ENCODE measurements around the gene RANGAP1.

Gene RANGAP1

DNA sequence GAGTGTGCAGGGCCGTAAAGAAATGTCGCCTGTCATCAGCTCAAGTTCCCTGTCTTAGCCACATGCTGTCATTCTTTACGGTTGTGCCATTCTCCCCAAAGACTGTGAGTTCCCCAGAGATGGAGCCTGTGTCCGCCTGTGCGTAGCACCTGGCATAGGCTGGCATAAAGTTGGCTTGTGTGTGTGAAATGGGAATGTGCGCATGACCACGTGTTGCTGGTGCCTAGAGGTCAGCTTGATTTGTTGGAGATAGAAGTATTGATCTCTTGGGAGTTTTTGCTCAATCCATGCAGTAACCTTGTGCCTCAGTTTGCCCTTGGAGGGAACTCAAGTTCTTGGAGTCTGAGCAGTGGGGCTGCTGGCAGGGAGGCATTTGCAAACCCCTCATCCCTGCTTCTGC lies 54.6 kb downstream of the RANGAP1 start:
- no peak for DNase-seq

DNA sequence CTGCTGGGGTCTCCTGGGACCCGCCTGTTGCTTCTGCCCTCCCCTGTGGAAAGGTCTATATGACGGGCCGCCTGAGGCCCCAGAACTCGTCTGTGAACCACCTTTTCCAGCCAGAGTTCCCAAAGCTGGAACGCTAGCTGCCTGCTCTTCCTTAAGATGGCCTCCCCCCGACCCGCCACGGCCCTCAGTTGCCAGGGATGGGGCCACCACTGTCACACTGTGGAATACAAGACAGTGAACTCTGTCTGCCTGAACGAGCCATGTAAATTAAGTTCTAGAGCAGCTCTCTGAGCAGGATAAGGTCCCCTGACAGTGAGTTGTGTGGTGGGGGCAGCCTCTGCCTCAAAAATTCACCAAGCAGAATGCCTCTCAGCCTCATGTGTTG lies 55.6 kb downstream of the RANGAP1 start:
- DNase-seq: no peak

DNA sequence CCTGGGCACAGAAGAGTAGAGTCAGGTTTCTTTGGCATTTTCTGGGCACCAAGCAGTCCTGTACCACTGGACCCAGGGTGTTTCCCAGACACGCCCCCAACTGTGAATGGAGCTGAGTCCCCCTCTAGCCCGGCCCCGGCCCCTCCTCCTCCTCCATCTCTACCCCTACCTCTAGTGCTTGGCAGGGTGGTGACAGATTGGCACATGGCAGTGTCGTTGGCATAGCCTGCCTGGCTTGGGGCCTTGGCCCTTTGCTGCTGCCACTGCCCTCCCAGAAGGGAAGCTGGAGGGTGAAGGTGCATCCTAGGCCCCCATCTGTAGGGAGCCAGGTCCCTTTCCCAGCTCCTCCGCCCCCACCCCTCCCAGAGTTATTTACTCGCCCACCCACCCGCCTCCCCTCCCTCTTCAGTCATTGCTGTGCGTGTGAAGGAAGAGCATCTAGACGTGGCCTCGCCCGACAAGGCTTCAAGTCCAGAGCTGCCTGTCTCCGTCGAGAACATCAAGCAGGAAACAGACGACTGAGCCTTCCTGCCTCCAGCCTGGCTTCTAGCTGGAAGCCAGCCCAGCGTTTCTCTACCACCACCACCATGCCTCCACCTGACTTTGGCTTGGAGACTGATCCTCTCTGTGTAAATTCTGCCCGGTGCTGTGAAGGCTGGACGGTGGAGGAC lies 56.1 kb downstream of the RANGAP1 start:
- DNase-seq: no peak

DNA sequence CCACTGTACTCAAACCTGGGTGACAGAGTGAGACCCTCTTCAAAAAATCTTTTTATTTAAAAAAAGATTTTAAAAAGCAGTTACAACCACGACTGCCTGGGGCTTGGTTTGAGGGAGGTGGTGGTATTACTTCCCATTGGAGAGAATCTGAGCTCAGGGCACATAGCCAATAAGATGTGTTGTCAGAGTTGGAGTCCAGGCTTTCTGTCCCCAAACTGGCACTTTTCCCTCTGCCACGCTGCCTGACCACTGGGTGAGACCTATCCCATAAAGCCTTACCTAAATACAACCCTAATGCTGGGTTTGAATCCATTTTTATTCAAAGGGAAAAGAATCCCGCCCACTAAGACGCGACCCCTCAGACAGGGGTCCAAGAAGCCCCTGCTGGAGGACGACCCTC lies 56.8 kb downstream of the RANGAP1 start:
- DNase-seq: no peak

DNA sequence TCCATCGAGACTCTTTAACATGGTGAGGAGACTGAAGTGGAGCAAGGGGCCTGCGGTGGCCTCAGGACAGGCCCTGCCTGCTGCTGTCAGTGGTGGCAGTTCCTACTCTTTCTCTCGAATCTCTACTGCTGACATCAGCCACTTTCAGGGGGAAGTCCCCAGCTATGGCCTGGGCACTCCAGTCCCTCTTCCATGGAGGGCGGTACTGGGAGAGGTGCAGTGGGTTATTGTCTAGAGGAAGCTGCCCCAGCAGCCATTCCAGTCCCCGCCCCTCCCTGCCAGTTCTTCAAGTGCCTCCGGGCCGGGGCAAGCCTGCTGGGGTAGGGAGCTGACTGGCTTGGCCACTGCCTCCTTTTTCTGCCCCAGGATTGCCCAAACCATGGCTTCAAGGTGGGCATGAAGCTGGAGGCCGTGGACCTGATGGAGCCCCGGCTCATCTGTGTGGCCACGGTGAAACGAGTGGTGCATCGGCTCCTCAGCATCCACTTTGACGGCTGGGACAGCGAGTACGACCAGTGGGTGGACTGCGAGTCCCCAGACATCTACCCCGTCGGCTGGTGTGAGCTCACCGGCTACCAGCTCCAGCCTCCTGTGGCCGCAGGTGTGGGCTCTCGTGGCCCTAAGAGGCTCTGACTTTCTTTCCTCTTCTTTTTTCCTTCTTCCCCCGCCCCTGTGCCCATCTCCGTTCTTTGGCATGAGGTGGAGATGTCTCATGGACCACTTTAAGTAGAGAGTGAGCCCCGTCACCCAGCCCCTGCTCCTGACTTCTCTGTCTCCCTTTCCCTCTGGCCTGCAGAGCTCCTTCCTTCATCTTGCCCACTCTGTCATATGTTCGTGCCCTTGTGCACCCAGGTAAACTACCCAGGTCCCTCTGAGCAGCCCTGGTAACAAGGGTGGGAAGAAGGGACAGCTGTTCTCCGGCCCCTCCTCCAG lies 59.0 kb downstream of the RANGAP1 start:
- DNase-seq: no peak

DNA sequence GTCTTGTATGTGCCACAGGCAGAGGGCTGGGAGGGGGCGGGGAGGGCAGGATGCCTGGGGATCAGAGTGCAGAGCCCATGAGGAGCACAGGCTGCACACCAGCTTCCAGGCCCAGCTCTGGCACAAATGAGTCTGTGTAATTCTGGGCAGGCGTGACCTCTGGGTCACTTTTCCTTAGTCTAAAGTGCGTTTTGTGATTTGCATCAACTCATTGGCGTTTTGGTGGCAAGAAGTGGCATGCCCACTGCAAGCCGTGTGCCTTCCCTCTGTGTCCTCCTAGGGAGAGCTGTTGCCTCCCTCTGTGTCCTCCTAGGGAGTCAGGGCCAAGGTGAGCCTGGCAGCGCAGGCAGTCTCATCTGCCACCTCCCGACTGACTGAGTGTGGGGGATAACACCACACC lies 62.5 kb downstream of the RANGAP1 start:
- no peak for DNase-seq

DNA sequence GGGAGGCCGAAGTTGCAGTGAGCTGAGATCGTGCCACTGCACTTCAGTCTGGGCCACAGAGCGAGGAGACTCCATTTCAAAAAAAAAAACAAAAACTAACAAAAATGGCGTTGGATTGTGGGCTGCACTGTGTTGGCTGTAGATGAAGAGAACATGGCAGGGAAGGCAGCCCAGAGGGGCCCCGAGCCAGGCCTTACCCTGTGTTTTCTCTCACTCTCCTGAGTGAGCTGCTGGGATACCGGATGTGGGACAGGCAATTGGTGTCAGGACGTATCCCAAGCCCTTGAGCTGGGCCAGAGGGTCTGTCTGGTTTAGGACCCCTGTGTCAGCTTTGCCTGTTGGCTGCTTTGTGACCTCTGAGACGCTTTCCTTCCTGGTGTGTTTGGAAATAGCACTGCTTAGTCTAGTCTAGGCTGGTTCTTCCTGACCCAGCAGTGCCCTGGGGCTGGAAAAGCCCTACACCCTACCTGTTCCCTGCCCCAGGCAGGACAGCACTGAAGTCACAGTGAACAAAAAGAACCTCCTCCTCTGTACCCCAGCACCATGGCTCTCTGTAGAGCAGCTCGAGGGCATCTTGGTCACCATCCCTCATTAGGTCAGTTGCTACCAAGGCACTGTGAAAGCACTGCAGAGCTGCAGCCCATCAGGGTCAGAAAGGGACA lies 63.0 kb downstream of the RANGAP1 start:
- DNase-seq: no peak

DNA sequence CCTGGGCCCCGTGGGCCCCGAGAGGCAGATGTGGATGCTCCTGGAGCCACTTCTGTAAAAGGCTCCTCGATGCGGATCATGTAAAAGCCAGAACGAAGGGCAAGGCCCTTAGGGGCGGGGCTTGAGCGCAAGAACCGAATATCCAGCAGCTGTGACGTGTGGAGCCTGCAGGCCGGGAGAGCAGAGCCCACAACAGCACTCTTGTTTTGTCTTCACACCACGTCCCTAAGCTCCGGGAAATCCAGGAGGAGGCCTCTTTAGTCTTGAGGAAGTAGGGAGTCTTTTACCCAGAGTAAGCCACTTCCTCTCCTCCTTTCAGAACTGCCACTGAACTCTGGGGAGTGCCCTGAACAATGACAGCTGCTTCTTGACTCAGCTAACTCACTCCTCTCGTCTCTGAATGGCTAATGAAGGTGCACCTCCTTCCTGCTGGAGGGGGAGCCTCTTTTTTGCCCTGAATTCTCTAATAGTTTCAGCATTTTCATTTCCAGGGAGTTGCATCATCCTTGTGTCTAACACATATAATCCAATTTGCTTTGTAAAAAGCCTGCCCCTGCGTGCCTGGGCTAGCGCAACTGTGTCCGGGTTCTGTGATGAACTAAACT lies 68.3 kb downstream of the RANGAP1 start:
- peak; percentile 64 for DNase-seq

DNA sequence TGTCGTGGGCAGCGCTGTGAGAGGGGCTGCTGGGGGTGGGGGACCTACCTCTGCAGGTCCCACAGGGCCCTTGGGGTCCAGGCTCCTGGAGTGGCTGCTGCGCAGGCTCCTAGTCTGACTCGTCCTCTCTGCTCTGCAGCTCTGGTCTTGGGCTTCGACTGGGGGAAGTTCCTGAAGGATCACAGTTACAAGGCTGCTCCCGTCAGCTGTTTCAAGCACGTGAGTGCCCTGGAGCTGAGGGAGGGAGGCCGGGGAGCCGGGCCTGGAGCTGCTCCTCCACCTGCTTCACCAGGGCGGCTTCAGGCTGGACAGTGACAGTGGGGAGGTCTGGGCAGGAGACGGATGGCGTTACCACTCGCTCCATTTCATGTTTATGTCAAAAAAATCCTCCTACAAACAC lies 69.0 kb downstream of the RANGAP1 start:
- peak; percentile 57 for DNase-seq

DNA sequence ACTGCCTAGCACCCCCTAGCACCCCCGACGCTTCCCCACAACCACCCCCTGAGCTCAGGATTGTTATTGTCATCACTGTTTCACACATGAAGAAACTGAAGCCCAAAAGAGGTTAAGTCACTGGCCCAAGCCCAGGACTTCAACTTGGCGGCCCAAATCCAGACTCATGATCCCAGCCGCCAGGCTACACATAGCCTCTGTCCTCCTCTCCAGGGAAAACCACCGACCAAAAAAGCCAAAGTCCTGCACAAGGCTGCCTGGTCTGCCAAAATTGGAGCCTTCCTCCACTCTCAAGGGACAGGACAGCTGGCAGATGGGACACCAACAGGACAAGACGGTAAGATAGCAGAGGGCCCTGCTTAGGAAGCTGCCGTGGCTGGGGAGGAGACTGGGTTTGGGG lies 70.1 kb downstream of the RANGAP1 start:
- DNase-seq: no peak

DNA sequence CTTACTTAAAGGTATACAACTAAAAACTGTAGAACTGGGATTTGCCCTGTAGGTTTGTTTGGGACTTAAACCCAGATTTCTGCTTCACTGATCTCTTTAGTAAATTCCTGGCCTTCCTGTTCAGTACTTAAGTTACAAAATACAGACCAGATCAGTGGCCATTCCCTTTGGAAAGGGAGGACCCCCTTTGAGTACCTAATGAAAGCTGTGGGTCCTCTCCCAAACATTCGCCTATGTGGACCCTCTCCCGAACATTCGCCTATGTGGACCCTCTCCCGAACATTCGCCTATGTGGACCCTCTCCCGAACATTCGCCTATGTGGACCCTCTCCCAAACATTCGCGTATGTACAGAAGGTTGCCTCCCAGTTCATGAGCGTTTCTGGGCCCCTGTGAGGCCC lies 70.6 kb downstream of the RANGAP1 start:
- no peak for DNase-seq

DNA sequence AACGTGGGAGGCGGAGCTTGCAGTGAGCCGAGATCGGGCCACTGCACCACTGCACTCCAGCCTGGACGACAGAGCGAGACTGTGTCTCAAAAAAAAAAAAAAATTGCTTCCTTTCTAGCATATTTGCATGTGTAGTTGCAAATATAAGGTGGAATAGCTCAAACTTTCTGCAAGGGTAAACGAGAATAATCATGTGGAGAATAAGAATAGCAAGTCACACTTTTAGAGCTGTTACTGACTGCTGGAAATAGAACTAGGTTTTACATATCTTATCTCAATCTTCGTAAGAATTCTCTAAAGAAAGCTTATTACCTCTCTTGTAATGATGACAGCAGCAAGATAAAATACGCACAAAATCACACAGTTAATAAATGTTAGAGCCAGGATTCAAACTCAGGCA lies 79.3 kb downstream of the RANGAP1 start:
- DNase-seq: no peak

DNA sequence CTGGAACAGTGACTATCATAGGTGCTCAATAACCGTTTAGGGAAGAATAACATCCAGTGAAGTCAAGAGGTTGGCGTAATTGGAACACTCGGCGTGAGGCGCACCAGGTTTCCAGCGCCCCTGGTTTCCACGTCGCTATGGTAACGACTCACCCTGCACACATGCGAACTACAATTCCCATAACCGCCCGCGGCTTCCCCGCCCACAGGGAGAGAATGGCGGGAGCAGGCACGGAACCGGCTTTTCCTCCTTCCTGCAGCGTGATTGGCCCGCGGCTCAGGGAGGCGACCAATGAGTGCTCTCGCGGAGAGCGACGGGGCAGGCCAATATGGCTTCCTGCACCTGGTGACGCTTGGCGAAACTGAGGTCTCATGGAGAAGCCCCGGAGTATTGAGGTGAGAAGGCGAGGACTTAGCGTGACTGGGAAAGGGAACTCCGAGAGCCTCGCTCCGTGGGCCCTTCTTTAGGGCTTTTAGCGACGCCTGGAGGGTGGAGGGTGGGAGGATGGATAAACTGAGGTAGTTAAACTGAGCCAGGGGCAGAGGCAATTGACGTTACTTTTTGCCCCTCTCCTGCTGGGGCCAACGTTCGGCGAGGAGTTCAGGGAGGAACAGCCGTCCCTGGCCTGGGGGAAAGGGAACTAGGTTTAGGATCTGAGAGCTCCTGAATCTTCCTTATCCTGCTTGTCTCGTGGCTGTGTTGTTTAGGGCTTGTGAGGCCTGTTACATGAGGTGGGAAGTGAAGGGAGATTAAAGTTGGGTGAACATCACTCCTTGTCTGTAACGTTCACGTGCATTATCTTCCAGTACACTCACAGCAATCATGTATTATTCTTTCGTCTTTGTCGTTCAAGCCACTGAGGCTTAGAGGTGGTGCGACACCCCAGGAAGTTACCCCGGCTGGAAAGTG lies 80.7 kb downstream of the RANGAP1 start, which contains the start of gene L3MBTL2:
L3MBTL2 (plus strand) TSS at position 321 of the 909 bp plus-strand sequence; CDS start at position 372, 51 bp downstream.
- peak; percentile 96 for DNase-seq

DNA sequence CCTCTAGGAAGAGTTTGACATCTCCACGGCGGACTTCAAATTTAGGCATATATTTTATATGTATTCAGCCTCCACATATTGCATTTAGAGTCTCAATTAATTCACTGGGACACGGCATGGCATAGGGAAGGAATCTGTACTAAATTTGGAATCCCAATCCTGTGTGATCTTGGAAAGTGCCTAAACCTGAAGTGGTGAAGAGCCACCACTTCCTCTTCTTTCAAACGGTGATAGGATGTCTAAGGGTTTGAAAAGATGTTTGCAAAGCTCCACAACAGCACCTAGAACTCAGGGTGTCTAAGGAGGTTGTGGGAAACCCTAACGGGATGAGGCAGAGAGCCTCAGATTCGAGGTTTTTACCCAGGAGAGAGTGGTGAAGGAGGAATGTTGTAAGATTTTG lies 81.9 kb downstream of the RANGAP1 start:
- DNase-seq: no peak

DNA sequence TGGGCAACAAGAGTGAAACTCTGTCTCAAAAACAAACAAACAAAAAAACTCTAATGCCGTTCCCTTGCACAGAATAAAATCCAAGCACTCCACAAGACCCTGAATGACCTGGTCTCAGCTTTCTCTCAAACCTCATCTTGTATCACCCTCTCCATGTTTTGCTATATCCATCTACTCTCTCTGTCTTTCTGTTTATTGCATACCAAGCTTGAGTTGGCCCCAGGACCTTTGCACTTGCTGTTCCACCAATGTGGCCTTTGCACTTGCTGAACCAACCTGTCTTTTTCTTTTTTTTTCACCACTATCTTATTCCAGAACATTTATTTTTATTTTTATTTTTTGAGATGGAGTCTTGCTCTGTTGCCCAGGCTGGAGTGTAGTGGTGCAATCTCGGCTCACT lies 82.9 kb downstream of the RANGAP1 start:
- no peak for DNase-seq

DNA sequence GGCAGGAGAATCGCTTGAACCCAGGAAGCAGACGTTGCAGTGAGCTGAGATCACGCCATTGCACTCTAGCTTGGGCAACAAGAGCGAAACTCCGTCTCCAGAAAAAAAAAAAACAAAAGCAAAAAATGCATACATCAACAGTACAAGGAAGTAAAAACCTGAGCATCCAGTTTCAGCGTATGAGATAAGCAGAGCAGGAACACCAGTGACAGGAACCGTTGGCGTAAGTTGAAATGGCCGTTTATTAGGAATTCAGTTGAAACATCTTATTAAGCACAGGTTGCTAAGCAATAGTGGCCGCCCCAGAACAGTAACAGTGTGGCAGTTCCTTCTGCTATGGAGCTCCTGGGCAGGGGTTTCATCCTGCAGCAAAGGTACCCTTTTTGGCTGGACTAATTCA lies 84.8 kb downstream of the RANGAP1 start:
- DNase-seq: no peak

DNA sequence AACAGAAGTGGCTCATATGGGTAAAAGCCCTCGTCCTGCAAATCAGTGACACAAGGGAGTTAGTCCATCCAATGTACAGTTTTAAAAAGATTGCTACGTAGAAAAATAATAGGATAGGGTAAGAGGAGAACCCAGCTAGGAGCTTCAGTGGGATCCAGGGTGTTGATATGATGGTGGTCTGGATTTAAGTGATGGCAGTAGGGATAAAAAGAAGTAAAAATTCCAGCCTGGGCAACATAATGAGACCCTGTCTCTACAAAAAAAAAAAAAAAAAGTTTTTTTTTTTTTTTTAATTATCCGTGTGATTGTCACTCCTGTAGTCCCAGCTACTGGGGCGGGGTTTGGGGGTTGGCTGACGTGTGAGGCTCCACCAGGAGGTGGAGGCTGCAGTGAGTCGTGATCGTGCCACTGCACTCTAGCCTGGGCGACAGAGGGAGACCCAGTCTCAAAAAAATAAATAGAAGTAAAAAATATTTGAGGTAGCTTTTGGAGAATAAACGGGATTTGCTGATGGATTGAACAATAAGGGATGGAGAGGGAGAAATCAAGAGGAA lies 87.9 kb downstream of the RANGAP1 start:
- DNase-seq: no peak

DNA sequence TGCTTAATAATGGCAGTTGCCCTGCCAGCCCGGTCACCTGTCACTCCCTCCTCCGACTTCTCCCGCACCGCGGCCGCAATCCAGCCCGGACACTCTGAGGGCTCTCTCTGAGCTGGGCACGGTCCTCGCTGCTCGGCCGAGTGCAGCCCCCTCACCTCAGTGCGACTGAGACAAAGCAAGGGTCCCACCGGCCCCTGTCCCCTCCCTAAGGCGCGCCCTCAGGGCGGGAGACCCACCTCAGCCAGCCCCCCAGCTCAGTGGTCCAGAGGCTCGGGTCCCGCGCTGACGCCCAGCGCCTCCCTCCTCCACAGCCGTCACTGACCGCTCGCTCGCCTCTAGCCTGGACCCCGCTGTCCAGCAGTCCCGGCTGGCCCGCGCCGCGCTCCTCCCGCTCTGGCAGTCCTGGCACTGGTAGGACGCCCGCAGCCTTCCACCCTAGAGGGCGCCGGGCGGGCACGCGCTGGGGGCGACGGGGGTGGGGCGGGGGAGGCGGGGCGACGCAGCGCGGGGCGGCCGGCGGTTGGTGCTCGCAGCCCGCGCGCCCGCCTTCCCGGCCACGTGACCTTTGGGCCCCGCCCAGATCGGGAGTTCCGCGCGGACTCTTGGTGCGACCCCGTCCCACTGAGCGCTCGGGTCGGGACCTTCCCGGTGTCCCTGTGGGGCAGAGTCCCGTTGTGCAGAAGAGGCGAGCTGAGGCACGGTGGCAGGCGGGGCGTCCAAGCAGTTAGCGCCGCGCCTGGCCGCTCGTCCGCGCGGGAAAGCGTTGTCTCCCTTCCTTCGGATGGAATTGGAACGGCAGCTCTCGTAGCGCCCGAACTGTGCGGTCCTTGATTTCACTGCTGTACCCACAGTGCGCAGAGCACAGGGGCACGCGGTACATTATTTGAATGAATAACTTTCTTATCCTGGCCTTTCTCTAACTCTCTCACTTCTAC lies 88.7 kb downstream of the RANGAP1 start:
- DNase-seq: peak; percentile 59
